Measurements from ENCODE around the gene HIP1R.
"Not testable (repeated sequence)": the region's sequence is repeated elsewhere in the genome, so short reads cannot be mapped to it uniquely, and the experiment has no call there.

The HIP1R gene

DNA sequence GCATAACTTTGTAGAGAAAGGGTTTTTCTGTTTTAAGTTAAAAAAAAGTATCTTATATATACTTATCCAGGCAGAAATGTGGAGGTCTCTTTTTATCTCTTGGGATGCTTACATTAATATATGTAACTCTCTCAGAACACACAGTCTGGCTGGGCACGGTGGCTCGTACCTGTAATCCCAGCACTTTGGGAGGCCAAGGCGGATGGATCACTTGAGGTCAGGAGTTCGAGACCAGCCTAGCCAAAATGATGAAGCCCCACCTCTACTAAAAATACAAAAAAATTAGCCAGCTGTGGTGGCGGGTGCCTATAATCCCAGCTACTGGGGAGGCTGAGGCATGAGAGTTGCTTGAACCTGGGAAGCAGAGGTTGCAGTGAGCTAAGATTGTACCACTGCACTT lies 41.0 kb downstream of the HIP1R start:
- Mint-ChIP-seq H3K4me1 (ENCODE audit: low read depth) (peaks cover 60% of the 10 kb centered on the region), H3K36me3 (ENCODE audit: low read depth) (peaks cover 24% of the 10 kb centered on the region), H3K27me3 (ENCODE audit: low read depth) (peaks cover 37% of the 10 kb centered on the region), H3K4me3 (peak overlapping the region; percentile 42)
- not testable (repeated sequence) for DNase-seq (ENCODE audit: low spot score); H3K9me3 Mint-ChIP-seq; H3K27ac Mint-ChIP-seq

DNA sequence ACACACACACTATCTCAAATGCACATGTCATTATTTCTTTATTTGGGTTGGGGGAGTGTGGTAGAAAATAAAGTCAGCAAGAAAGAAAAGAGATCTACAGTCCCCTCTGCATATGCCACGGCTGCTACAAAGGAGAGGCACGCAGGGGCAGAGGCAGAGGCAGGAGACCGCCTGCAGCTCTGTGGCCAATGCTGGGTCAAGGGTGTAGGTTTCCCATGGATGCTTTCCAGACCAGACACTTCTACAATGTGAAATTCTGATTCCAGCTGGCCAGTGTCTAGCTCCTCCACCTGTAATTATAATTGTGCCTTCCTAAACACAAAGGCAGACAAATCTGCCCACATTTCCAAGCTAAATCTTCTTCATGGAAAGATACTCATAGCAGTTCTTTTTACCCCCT lies 41.5 kb downstream of the HIP1R start:
- Mint-ChIP-seq H3K9me3 (no peaks in the 10 kb centered on the region), H3K27ac (no peak overlapping the region), H3K36me3 (ENCODE audit: low read depth) (peaks cover 23% of the 10 kb centered on the region), H3K27me3 (ENCODE audit: low read depth) (peaks cover 38% of the 10 kb centered on the region), H3K4me3 (no peak overlapping the region), H3K4me1 (ENCODE audit: low read depth) (peaks cover 58% of the 10 kb centered on the region)
- DNase-seq (ENCODE audit: low spot score) = no peak

DNA sequence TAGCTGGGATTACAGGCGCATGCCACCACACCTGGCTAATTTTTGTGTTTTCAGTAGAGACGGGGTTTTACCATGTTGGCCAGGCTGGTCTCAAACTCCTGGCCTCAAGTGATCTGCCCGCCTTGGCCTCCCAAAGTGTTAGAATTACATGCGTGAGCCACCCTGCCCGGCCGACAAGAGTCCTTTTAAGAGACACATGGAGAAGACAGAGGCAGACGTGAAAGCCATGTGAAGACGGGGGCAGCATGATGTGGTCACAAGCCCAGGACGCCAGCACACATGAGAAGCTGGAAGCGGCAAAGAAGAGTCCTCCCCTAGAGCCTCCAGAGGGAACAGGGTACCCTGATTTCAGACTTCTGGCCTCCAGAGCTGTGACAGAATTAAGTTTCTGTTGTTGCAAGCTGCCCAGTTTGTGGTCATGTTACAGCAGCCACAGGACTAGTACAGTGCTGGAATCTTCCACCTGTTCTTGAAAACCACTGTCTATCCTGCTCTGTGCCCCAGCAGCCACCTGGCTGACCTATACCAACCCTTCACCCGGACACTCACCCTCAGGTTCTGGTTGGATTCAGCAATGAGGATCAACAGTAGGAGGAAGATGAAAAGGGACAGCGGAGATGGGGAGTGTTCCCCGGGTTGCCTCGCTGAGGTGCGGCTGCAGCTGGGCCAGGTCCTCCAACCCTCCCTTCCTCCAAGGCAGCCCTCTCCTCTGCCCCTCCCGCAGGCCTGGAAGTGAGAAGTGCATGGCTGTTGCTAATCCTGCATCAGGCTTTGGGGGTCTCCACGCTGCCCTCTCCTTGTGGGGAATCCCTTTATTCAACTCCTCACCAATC lies 43.7 kb downstream of the HIP1R start:
- no peak for DNase-seq (ENCODE audit: low spot score)
- H3K4me1 Mint-ChIP-seq (ENCODE audit: low read depth) = peaks cover 45% of the 10 kb centered on the region
- H3K9me3 Mint-ChIP-seq = no peaks in the 10 kb centered on the region
- no peak overlapping the region for H3K4me3 Mint-ChIP-seq
- peaks cover 16% of the 10 kb centered on the region for H3K36me3 Mint-ChIP-seq (ENCODE audit: low read depth)
- peaks cover 37% of the 10 kb centered on the region for H3K27me3 Mint-ChIP-seq (ENCODE audit: low read depth)
- no peak overlapping the region for H3K27ac Mint-ChIP-seq

DNA sequence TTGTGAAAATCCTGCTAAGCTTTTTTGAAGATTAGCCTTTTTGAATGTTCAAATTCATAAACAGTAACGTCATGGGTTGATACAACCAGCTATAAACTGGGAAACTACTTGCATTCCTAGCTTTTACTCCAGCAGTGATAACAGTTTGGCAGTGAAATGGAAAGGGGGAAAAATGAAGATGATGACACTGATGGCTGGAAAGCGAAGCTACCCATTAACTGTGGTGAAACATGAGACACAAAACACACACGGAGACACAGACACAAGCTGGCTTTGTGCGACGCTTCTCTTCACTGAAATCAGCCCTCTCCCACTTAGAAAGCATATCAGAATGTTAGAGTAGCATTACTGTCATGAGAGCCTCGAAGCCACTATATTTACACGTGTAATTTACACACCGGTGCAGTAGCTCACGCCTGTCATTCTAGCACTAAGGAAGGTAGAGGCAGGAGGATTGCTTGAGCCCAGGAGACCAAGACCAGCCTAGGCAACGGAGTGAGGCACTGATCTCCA lies 45.0 kb downstream of the HIP1R start:
- Mint-ChIP-seq H3K27ac (no peak overlapping the region), H3K4me3 (no peak overlapping the region), H3K4me1 (ENCODE audit: low read depth) (peaks cover 42% of the 10 kb centered on the region), H3K27me3 (ENCODE audit: low read depth) (peaks cover 41% of the 10 kb centered on the region), H3K9me3 (no peaks in the 10 kb centered on the region), H3K36me3 (ENCODE audit: low read depth) (peaks cover 18% of the 10 kb centered on the region)
- no peak for DNase-seq (ENCODE audit: low spot score)

DNA sequence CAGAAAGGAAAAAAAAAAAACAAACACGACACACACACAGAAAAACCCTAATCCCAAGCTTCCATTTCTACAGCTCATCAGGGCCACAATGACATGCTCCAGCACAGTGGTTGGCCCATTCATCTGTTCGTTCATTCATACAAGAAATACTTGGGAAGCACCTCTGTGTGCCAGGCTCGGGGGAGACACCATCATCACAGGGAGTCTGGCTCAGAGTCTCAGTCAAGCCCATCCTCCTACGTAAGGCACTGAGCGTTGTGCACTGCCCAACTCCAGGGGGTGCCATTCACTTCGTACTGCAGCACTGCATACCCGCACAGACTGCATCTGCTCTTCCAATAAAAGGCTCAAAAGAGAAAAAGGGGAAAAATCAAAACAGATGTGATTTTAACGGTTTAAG lies 45.4 kb downstream of the HIP1R start:
- DNase-seq (ENCODE audit: low spot score) = no peak
- no peak overlapping the region for H3K4me3 Mint-ChIP-seq
- no peaks in the 10 kb centered on the region for H3K9me3 Mint-ChIP-seq
- no peak overlapping the region for H3K27ac Mint-ChIP-seq
- H3K27me3 Mint-ChIP-seq (ENCODE audit: low read depth) = peaks cover 41% of the 10 kb centered on the region
- H3K36me3 Mint-ChIP-seq (ENCODE audit: low read depth) = peaks cover 18% of the 10 kb centered on the region
- H3K4me1 Mint-ChIP-seq (ENCODE audit: low read depth) = peaks cover 39% of the 10 kb centered on the region

DNA sequence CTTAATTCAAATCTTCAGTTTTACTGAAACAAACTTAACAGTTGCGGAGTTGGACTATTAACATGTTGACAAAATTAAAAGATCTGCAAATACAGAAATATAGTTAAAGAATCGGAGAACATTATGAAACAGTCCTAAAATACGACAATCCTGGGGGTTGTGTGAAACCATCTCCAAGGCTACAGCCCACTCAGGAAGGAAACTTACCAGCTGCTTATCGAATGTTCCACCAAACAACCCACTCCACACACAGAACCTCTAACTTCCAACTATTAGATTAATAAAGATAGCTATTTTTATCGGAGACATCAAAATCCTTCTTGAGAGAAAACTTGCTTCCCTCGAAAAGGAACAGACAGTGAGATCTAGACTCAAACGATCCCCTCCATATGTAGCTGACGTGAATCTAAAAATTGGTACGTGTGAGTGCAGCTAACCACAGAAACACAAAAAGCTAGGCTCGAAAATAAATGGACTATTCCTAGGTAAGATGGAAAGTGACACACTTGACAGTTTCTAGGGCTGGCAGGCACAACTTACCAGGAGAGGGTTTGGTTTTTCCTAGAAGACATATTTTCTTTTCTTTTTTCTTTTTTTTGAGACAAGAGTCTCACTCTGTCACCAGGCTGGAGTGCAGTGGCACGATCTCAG lies 47.8 kb downstream of the HIP1R start:
- Mint-ChIP-seq H3K36me3 (ENCODE audit: low read depth) (peaks cover 16% of the 10 kb centered on the region), H3K9me3 (no peaks in the 10 kb centered on the region), H3K27ac (no peak overlapping the region), H3K4me3 (peak overlapping the region; percentile 20), H3K27me3 (ENCODE audit: low read depth) (peaks cover 39% of the 10 kb centered on the region), H3K4me1 (ENCODE audit: low read depth) (peaks cover 46% of the 10 kb centered on the region)
- DNase-seq (ENCODE audit: low spot score) = no peak

DNA sequence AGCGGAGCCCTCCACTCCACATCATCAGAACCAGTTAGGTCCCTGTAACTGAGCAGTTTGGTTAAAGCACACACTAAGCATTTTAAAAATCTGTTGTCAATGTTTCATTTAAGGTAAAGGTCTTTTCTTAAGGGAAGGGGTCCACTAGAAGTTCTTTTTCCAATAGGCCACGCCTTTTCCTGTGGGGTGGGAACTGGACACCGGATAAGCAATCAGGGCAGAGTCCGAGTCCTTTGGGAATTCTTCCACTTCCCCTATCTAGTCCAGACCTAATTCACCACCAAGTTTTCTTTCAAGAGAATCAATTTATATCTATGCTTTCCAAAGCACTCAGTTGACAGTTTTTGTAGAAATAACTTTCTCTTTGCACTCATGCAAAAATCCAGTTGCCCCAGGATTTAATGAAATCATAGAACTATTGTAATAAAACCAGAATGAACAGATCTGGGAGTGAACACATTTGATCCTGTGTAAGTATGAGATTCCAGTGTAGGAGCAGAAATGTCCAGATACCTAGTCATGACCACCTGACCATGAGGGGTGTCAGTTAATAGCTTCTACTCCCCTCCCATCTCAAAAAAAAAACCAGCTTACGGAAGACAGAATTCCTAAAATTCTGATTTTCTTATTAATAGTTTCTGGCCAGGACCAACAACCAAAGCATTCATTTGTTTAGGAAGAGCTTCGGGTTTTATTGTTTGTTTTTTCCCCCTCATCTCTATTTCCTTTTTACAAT lies 49.0 kb downstream of the HIP1R start:
- Mint-ChIP-seq H3K9me3 (no peaks in the 10 kb centered on the region), H3K27ac (no peak overlapping the region), H3K4me1 (ENCODE audit: low read depth) (peaks cover 52% of the 10 kb centered on the region), H3K4me3 (no peak overlapping the region), H3K27me3 (ENCODE audit: low read depth) (peaks cover 39% of the 10 kb centered on the region), H3K36me3 (ENCODE audit: low read depth) (peaks cover 14% of the 10 kb centered on the region)
- no peak for DNase-seq (ENCODE audit: low spot score)

DNA sequence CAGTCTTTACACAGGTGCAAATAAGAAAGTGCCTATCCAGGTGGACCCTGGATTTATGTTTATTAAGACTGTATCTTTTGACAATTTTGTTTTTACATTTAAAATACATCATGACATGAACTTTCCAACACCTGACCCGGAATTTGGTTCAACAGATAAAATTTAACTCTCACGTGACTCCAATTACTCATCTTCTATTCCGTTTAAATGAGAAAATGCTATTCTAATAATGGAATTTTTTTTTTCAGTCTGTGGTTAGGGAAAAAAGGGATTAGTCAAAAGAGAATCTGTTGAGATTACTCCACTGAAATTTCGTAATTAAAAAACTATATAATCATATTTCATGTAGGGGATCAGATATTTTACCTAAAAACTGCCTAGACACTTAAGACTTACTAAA lies 49.6 kb downstream of the HIP1R start:
- Mint-ChIP-seq H3K9me3 (no peaks in the 10 kb centered on the region), H3K27me3 (ENCODE audit: low read depth) (peaks cover 34% of the 10 kb centered on the region), H3K27ac (no peak overlapping the region), H3K4me3 (no peak overlapping the region), H3K36me3 (ENCODE audit: low read depth) (peaks cover 12% of the 10 kb centered on the region), H3K4me1 (ENCODE audit: low read depth) (peaks cover 53% of the 10 kb centered on the region)
- no peak for DNase-seq (ENCODE audit: low spot score)

DNA sequence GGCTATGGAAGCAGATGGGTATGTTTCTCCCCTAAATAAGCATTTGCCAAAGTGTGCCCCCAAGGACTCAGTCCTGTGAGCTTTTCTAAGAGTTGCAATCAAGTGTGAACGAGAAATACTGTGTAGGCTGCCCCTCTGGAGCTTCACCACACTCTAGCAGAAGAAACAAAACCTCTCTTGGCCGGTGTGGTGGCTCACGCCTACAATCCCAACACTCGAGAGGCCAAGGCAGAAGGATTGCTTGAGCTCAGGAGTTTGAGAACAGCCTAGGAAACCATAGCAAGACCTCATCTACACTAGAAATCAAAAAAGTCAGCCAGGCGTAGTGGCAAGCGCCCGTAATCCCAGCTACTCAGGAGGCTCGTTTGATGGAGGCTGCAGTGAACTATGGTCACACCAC lies 50.9 kb downstream of the HIP1R start:
- H3K27ac Mint-ChIP-seq = no peak overlapping the region
- H3K36me3 Mint-ChIP-seq (ENCODE audit: low read depth) = peaks cover 5% of the 10 kb centered on the region
- H3K9me3 Mint-ChIP-seq = no peaks in the 10 kb centered on the region
- peaks cover 47% of the 10 kb centered on the region for H3K4me1 Mint-ChIP-seq (ENCODE audit: low read depth)
- no peak for DNase-seq (ENCODE audit: low spot score)
- H3K27me3 Mint-ChIP-seq (ENCODE audit: low read depth) = peaks cover 27% of the 10 kb centered on the region
- H3K4me3 Mint-ChIP-seq = no peak overlapping the region

DNA sequence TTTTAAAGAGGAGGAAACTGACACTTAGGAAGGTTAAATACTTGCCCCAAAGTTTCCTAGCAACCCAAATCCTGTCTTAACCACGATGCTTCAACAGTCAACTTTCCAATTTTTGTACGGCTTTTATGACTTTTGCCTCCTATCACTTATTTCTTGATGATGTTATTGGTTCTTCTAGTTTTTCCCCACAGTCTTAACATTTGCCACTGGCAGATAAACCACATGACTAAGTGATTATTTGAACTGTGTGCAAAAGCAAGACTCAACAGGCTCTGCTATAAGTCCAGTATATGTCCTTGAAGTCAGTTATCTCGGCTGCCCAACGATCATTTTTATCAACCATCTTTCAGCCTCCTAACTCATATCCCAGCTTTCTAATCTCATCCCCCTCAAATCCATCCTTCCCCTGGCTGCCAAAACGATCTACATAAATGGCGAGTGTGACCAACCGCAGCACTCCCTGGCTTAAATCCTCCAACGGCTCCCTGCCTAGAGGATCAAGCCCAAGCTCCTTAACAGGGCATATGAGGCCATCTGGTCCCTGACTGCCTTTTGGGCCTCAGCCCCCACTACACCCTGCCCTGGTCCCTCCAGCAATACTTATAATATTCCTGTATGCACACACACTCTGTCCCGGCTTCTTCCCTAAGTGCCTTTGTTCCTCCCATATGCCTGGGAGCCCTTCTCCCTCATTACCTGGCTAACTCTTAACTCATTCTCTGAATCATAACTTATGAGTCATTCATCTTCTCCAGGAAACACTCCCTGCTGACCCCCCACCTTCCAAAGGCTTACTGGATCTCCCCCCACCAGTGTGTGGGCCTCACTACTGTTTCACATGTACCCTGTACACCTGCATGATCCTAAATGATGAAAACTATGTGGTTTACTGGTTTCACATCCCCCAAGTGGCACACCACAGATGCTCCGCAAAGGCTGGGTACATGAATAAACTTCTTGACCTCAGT lies 51.9 kb downstream of the HIP1R start:
- H3K36me3 Mint-ChIP-seq (ENCODE audit: low read depth) = peaks cover 5% of the 10 kb centered on the region
- H3K27ac Mint-ChIP-seq = peak overlapping the region; percentile 49
- DNase-seq (ENCODE audit: low spot score) = peak; percentile 65
- H3K4me3 Mint-ChIP-seq = peak overlapping the region; percentile 87
- H3K9me3 Mint-ChIP-seq = no peaks in the 10 kb centered on the region
- peaks cover 22% of the 10 kb centered on the region for H3K27me3 Mint-ChIP-seq (ENCODE audit: low read depth)
- peaks cover 44% of the 10 kb centered on the region for H3K4me1 Mint-ChIP-seq (ENCODE audit: low read depth)

DNA sequence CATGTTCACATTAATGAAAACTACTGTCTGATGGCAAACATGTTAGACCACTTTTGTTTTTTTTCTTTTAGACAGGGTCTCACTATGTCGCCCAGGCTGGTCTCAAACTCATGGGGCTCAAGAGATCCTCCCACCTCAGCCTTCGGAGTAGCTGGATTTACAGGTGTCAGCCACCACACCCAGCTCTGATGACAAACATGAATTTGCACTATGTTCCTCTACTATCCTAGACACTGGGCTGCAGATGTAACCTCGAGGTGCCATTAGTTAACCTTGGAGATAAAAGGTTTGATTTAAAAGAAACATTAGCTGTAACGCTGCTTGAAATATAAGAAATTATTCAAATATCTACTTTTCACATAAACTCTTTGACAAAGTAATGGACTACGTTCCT lies 52.6 kb downstream of the HIP1R start:
- Mint-ChIP-seq H3K27me3 (ENCODE audit: low read depth) (peaks cover 17% of the 10 kb centered on the region), H3K27ac (peak overlapping the region; percentile 92), H3K4me3 (peak overlapping the region; percentile 87), H3K4me1 (ENCODE audit: low read depth) (peaks cover 44% of the 10 kb centered on the region), H3K9me3 (no peaks in the 10 kb centered on the region), H3K36me3 (ENCODE audit: low read depth) (peaks cover 5% of the 10 kb centered on the region)
- DNase-seq (ENCODE audit: low spot score) = no peak

DNA sequence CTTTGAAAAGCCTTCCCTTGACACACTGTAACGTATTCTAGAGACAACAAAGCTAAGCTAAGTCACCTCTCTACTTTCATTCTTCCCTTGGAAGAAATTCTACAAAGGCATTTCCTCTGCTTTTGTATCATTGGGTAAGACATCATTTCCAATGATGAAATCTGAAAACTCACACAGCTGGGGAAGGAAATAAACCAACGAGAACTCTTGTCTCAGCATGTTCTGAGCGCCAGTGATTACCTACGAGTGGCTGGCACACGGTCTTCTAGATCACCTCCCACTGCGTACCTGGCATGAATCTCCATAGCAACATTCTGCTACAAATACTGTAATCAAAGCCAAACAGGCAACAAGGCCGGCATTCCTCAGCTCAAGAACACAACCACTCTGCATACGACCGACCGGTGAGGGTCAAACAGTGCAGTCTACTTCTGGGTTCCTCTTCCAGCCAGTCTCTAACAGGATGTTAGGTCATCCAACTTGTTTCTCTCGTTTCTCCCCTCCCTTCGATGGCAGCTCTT lies 53.0 kb downstream of the HIP1R start:
- H3K9me3 Mint-ChIP-seq = no peaks in the 10 kb centered on the region
- H3K27ac Mint-ChIP-seq = peak overlapping the region; percentile 92

More for the DNA sequence above, 53.0 kb downstream of the HIP1R start:
- Mint-ChIP-seq H3K4me1 (ENCODE audit: low read depth) (peaks cover 40% of the 10 kb centered on the region), H3K36me3 (ENCODE audit: low read depth) (peaks cover 2% of the 10 kb centered on the region), H3K27me3 (ENCODE audit: low read depth) (peaks cover 14% of the 10 kb centered on the region), H3K4me3 (peak overlapping the region; percentile 87)
- no peak for DNase-seq (ENCODE audit: low spot score)
